GM21529 (cell line): ENCODE results near the gene SLC19A2.
A peak's percentile ranks its signal among the peaks of the same experiment; 100 is the strongest.
"Not testable (repeated sequence)": the region's sequence is repeated elsewhere in the genome, so short reads cannot be mapped to it uniquely, and the experiment has no call there.

Source experiments
- ATAC-seq: cut with Tn5 transposase; IDR thresholded peaks from one replicate; pipeline ENCODE4 v1.9.1; 2021; ENCODE audit not compliant: unreplicated experiment

Gene SLC19A2

DNA sequence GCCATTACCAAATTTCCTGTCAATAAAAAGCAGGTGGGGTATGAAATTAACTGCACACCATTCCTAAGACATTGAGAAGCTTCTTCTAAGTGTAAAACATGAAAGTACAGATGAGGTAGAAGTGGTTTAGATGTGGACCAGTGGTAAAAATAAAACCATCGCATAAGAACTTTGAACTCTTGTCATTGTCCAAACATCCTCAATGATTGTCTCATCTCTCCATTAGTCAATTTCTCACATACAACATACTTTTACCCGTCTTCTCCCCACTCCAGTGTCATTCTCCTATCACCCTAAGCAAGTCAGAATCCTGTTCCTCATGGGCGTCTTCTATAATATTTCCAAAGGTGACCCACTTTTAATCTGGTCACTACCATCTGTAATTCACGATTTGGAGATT lies 24.3 kb upstream of the SLC19A2 start:
- ATAC-seq = no peak

DNA sequence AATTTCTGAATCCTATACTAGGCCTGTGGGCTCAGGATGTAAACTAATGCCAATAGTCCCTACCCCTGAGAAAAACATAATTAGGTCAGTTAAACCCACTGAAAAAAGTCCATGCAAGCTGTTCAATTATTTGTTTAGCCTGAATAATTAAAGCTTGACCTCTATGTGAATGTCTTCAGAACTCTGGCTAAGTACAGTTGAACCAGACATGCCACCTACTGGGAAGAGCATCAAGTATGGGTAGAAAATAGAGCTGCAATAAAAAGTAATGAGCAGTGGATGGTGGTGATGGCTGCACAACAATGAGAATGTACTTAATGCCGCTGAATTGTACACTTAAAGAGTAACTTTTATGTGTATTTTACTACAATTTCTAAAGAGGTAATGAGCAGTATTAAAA lies 23.6 kb upstream of the SLC19A2 start:
- ATAC-seq = no peak

DNA sequence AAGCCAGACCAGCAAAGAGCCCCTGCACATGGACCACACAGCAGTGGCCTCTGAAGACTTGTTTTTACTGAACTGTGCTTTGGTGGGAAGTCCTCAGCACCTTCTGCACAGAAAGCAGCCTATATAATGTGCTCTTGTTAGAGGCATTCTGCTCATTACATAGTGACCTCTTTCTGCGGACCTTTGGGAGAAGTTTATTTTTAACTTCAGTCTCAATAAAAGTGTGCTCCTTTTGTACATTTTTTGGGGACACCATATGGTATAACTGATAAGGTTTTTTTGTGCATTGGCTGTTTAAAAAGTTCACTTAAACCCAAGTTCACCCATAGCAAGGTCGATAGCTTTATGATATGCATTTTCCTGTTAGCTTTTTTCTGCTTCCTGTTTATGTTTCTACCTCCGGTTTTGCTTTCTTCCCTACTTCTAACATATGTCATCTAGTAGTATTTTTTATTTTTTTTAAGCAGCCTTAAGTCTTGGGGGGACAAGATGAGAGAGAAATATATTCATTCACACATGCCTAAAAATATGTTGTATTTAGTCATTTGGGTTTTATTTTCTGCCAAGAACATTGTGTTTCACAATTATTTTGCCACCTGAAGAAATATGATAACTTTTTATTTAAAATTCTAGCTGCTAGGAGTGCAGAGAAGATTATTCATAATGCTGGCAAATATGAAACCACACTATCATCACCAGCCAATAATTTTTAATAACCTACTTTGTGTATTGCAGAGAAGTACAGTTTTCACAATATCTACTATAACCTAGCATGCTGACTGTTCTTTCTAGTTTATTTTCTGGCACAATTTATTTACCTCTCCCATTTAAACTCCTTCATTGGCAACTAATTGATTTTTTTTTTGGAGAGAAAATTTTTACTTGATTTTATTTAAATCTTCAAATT lies 22.9 kb upstream of the SLC19A2 start:
- no peak for ATAC-seq

DNA sequence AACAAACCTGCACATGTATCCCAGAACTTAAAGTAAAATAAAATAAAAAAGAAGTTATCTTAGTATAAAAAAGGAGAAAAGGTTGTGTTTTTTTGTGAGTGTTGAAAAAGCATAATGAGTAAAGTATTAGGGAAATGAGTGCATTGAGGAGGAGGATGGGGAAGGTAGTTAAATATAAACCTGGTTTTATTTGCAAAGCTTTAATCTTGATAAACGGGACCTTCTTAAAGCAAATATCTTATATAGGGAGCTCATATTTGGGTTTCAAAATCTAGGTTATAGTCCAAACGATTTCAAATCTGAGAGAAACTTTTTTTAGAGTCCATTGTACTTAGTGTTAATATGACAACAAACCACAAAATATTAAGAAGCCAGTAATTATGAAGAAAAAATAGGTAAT lies 21.7 kb upstream of the SLC19A2 start:
- no peak for ATAC-seq

DNA sequence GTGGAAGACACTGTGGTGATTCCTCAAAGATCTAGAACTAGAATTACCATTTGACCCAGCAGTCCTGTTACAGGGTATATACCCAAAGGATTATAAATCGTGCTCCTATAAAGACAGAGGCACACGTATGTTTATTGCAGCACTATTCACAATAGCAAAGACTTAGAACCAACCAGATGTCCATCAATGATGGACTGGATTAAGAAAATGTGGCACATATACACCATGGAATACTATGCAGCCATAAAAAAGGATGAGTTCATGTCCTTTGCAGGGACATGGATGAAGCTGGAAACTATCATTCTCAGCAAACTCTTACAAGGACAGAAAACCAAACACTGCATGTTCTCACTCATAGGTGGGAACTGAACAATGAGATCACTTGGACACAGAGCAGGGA lies 17.9 kb upstream of the SLC19A2 start:
- not testable (repeated sequence) for ATAC-seq

DNA sequence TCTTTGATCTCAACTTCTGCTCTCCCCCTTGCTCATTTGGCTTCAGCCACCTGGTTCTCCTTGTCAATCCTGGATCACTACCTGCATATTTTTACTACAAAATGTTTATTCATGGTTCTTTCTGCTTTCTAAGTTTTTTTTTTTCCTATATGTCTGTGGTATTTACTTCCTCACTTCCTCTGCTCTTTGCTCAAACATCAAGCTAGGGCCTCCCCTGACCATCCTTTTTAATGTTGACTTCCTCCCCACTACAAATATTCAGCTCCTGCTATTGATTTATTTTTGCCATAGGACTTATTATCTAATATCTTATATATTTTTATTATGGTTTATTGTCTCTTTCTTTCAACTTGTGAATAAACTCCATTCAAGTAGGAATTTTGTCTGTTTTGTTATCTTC lies 14.1 kb upstream of the SLC19A2 start:
- no peak for ATAC-seq

DNA sequence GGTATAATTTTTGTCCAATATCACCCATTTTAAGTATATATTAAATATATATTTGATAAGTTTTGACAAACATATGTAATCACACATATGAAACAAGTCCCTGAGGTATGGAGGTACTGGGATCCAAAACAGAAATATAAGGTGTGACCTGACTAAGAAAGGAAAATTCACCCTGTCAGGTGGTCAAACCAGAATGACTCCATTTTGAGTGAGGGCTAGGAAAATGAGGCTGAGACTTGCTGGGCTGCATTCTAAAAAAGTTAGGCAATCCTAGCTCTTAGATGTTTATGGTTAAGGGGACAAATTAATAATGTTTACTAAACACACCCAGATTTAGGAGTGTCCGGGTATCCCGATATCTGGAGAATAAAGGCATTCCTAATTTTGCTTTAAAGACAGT lies 11.6 kb upstream of the SLC19A2 start:
- no peak for ATAC-seq

DNA sequence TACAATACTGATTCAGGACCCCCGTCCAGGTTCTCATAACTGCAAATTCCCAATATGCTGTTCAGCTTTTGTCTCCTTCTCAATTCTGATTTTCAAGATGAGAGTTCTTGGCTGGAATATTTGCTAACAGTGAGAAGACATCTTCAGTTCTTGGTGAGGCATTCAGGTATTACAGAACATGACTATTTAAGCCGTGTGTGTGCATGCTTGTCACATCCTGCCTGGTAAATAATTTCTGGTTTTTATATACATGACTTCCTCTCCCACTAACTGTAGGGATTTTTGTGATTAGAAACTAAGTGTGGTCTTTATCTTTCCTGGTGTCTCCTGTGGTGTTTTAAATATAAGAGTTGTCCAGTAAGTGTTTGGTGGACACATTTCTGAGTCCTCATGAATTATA lies 10.2 kb upstream of the SLC19A2 start:
- no peak for ATAC-seq

DNA sequence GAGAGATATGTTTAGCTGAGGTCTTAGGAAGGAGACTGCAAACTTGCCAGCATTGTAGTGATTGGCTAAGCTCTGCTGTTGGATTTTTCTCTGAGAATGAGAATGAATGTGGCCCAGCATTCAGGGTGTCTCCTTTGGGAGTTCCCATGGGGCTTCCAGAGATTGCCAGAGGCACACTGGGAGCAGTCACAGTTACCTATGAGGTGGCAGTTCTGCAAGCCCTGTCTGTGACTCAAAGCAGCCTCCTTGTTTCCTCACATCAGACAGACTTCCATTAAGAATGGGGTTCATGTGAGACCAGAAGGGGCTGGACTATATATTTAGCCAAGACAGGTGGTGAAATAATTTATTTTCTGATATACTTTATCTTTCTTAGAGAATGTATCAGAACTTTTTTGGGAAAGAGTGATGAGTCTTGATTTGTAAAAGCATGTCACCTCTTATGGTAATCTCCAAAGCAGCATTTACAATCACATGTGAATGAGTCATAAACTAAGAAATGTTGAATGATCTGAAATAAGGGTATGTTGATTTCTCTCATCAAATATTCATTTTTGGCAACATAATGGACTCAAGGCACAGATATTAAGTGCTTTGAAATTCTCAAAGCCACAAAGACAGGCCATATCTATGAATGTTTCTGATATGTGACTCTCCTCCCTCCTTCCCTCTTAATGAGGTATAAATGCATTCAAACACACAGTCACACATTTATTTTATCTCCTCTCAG lies 9.5 kb upstream of the SLC19A2 start:
- ATAC-seq = no peak

DNA sequence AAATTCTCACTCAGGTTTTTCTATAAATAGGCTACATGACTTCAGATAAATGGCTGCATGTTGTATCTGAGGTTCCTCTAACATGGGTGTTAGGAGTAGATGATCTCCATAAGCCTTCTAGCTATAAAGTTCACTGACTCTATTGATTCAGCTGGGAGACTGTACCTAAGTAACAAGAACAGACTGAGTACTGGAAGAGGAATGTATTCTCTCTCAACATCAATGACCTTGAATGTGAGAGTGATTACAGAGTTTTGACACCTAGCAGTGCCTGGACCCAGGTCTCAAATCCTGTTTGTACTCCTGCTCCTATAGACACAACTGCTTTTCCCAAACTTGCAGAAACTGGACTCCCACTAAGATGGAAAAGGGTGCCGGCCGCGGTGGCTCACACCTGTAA lies 8.6 kb upstream of the SLC19A2 start:
- no peak for ATAC-seq

DNA sequence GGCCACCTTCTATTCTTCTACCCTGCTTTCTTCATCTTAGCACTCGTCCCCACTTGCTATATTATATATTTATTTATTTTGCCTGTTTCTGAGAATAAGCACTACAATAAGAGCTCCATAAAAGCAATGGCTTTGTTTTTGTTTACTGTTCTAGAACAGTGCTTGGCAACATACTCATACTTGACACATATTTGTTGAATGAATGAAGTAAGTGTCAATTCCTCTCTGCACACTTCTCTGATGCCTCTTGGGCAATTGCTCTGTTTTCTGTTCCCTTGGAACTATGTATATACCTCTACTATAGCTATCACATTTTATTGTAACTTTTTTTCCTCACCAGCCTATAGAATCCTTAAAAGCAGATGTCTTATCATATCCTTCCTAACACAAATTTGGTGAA lies 7.5 kb upstream of the SLC19A2 start:
- no peak for ATAC-seq

DNA sequence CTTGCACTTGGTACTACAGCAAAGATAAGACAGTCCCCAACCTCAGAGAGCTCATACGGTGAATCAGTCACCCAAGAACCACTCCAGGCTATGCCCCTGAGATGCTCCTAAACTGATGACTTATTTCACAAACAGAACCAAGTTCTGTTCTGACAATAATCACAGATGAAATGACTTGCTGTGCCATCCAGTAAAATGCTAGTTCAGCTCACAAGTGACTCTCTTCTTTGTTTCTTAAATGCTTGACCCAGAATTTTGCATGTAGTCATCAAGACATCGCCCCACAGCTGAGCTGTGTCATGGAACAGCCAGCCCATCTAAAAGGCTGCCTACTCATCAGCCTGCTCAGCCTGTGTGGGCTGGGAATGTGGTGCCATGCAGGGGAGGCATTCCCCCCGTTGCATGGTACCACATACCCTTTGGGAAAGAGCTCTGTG lies 6.1 kb upstream of the SLC19A2 start:
- peak; percentile 69 for ATAC-seq

DNA sequence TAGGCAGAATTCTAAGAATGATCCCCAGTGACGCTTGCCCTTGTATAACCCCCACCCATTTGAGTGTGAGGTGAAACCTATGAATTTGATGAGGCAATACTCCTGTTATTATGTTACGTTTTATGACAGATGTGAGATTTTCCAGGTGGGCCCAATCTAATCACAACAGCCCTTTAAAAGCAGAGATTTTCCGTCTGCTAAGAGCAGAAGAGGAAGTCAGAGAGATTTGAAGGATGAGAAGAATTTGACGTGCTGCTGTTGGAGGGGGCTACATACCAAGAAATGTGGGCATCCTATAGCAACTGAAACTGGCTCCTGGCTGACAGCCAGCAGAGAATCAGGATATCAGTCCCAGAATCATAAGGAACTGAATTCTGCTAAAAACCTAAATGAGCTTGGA lies 2.4 kb upstream of the SLC19A2 start:
- ATAC-seq = no peak

DNA sequence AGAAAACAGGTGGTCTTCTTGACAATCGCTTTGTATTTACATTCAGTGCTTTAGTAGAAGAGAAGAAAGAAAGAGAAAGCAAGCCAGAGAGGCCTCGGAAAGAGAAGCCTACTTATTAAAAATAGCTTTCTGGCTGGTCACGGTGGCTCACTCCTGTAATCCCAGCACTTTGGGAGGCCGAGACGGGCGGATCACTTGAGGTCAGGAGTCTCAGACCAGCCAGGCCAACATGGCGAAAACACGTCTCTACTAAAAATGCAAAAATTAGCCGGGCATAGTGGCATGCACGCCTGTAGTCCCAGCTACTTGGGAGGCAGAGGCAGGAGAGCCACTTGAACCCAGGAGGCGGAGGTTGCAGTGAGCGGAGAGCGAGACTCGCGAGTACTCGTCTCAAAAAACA lies 1.8 kb upstream of the SLC19A2 start:
- no peak for ATAC-seq

DNA sequence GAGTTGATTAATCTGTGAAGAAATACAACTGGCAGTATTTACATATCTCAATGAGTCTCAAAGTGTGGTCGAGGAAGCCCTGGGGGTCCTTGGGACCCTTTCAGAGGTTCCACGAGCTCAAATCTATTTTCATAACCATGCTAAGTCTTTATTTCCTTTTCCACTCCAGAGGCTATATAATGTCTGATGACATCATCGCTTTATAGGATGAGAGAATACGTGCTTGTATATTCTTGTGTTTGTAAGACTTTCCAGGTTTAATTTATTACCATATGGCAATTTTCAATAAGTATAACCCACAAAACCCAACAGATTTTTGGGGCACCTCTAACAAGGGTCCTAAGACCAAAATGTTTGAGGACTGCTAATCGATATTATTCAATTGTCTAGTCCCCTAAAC lies 1.4 kb upstream of the SLC19A2 start:
- ATAC-seq = no peak

DNA sequence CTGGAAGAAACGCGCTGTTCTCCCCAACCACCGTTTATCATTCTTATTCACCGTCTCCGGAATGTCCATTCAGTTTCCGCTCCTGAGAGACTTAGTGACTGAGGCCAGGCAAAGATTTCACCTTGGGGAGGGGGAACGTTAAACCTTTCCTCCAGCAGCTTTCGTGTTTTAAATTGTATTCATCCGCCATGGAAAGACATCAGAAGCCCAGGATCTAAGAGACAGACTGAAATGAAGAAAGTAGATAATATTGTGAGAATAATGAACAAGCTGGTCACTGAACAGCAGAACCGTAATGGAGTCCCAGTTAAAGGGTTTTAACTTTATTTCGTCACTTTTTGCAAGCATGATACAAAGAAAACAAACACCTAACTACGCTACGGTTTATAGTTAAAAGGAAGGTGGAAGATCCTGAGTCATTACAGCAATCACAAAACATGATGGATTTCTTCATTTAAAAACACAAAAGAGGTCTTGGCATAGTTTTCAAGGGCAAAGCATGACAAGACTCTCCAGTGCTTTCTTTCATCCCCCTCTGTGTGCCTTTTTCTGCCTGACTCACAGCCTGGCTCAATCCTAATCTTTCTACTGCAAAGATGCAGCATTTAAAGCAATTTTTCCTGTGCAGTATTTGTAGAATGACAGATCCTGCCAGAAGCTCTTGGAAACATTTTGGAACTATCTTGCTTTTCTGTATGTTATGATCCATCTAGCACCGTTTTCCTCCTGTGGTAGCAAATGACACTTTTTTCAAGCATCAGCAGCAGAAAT lies 722 bp upstream of the SLC19A2 start:
- ATAC-seq = no peak

DNA sequence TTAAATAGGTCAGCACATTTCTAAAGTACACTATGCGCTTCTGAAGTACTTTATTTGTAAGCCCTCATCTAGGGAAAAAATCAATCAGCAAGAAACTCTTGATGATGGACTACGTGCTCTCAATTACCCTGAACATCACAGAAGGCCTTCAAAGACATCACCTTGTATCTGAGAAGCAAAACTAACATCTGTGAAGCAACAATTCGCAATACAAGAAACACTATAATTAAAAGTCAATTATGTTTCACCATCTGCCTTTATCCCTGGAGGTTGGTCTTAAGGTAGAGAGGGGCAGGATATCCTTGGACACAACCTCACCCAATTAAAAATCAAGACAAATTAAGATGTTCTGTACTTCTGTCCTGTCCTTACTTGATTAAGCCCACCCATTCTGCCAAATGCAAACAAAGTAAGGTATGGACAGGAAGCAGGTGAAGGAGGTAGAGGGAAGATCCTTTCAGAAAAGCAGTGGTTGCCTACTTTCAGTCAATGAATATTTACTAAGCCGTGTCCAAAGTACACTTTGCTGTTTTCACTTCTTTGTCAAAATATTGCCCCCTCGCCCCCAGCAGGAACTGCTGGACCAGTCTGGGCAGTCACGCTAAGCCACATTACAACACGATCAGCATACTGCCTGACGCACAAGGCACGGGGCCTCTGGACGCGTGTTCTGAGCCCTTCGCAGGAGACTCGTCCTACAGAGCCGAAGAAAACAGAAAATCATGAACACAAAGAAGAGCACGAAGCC lies 887 bp downstream of the SLC19A2 start:
- peak; percentile 27 for ATAC-seq

DNA sequence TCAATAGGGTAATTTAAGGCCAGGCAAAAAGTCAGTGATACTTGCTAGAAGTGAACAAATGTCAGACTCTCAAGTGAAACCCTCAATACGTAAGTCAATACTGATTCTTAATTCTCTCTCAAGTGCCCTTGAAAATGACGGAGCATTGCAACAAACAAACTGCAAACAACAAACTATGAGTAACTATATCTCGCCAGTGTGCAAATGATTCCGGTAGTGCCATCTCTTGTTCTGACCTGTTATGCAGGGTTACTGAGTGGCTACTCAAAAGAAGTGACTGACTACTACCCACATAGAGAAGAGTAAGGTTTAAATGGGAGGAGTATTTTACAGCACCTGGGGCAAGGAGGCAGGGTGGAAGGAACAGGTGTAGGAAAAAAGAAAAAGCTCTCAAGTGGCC lies 1.6 kb downstream of the SLC19A2 start:
- ATAC-seq = no peak

DNA sequence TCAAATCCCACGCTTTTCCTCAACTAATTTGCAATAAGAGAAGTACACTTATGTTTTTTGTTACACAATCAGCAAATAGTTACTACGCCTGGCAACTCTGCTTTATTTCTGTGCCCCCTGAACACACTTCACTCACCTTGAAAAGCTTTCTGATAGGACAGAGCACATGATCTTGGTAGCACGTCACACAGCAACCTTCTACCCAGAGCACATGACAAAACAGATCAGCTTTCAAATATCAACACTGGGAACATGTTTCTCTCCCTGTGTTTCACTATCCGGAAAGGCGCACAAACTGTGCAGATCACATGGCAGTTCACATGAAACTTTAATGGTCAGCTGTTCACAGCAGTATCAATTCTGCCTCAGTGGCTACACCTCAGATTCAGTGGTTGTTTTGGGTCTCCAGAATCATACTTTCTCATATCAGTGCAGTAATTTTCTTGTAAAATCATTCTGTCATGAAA lies 2.2 kb downstream of the SLC19A2 start:
- ATAC-seq = no peak

DNA sequence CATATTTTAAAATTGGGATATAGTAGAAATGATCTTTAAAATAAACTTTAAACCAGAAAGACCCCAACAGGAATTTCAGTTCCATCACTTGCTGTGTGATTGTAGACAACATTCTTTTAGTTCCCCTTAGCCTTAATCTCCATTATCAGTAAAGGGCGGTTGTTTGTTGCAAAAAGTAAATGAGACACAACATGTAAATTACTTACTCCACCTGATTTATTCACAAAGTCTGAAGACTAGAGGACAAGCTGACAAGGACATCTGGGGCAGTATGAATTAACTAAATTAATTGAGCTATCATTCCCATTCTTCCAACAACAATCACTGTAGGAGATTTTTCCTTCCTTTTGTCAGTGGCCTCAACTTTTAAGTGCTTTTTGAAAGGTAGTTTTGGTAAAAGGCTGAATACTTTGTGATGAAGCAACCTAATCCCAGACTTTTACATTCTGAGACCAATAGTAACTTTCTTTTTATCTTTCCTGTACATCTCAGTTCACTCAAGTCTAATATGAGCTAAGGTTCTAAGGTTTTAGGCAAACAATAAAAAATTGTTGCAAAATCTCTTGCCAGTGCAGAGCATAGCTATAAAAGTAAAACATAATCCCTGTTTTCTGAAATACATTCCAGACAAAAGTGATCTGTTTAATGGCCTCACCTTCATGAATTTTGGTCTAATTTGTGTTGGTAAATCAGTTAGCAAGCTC lies 6.2 kb downstream of the SLC19A2 start:
- no peak for ATAC-seq
